HFFc6 (cell line): ENCODE results near the gene CEP68. TPM values are rescaled to one million over a fixed set of nuclear protein-coding genes. Genes with fewer than 3 reads are reported as not detected.
A peak's percentile ranks its signal among the peaks of the same experiment; 100 is the strongest.

ENCODE experiments used
- DNase-seq: peaks from one replicate; pipeline ENCODE4 v3.0.0-alpha.2; 2018
- H3K27ac Mint-ChIP-seq: 2 replicates; pipeline ENCODE4 v1.8.0; 2020; ENCODE audit warnings: mild to moderate bottlenecking, mixed read lengths
- H3K27me3 Mint-ChIP-seq: 2 replicates; pipeline ENCODE4 v1.8.0; 2021; ENCODE audit warnings: mild to moderate bottlenecking, moderate library complexity, mixed read lengths; ENCODE audit not compliant: insufficient read depth
- H3K36me3 Mint-ChIP-seq: 2 replicates; pipeline ENCODE4 v1.8.0; 2021; ENCODE audit warnings: low read depth, mixed read lengths
- H3K4me1 Mint-ChIP-seq: 2 replicates; pipeline ENCODE4 v1.8.0; 2020; ENCODE audit warnings: low read depth, mixed read lengths
- H3K4me3 Mint-ChIP-seq: 2 replicates; pipeline ENCODE4 v1.8.0; 2020; ENCODE audit warnings: mild to moderate bottlenecking, moderate library complexity, mixed read lengths
- H3K9me3 Mint-ChIP-seq: 2 replicates; pipeline ENCODE4 v1.8.0; 2020; ENCODE audit warnings: mild to moderate bottlenecking, mixed read lengths
- CTCF ChIP-seq: fragments of 200-600 bp; sonication (generic); IDR thresholded peaks from 2 replicates; pipeline ENCODE4 v1.5.0; 2021; ENCODE audit warnings: antibody characterized with exemption, mild to moderate bottlenecking
- total RNA-seq, 6 experiments: library from RNA; stranded (reverse); fragmentation: NEBNext Ultra II Directional; extraction: Animal tissue kit (Norgen Biotek cat#: 25700); gene quantifications; 2 replicates in 1 of 6; 3 replicates in 5 of 6; pipeline ENCODE4 v1.2.3, GENCODE V29; 2021

The CEP68 gene
- total RNA-seq, 6 experiments from 2014 or later: 5.7 to 9.7 (median 7.1) TPM

GRCh38 chr2:65040400-65041261, 15.6 kb upstream of the CEP68 start:
- Mint-ChIP-seq H3K4me3 (peak overlapping the region; percentile 84), H3K36me3 (peaks cover 12% of the 10 kb centered on the region; the same call in 1 of the 2 replicates), H3K4me1 (peaks cover 27% of the 10 kb centered on the region), H3K27ac (no peak overlapping the region), H3K9me3 (peaks cover 17% of the 10 kb centered on the region), H3K27me3 (peaks cover 3% of the 10 kb centered on the region; the same call in 1 of the 2 replicates)
- TF ChIP-seq CTCF: peak; percentile 96
- DNase-seq: peak; percentile 75

GRCh38 chr2:65043001-65043400, 13.2 kb upstream of the CEP68 start:
- Mint-ChIP-seq H3K9me3 (peaks cover 17% of the 10 kb centered on the region), H3K4me1 (peaks cover 32% of the 10 kb centered on the region), H3K27me3 (peaks cover 6% of the 10 kb centered on the region; the same call in 1 of the 2 replicates), H3K4me3 (no peak overlapping the region), H3K36me3 (peaks cover 14% of the 10 kb centered on the region; the same call in 1 of the 2 replicates), H3K27ac (no peak overlapping the region)
- no peak for TF ChIP-seq CTCF
- no peak for DNase-seq

- H3K36me3 Mint-ChIP-seq: peaks cover 22% of the 10 kb centered on the region; the same call in 1 of the 2 replicates
- peaks cover 32% of the 10 kb centered on the region for H3K4me1 Mint-ChIP-seq
- H3K27ac Mint-ChIP-seq: no peak overlapping the region
- no peak for DNase-seq
- peaks cover 23% of the 10 kb centered on the region for H3K9me3 Mint-ChIP-seq
- peaks cover 6% of the 10 kb centered on the region; the same call in 1 of the 2 replicates for H3K27me3 Mint-ChIP-seq
- no peak overlapping the region for H3K4me3 Mint-ChIP-seq
- no peak for TF ChIP-seq CTCF
These were observed 12.0 kb upstream of the CEP68 start for GRCh38 chr2:65044097-65044735.

GRCh38 chr2:65045651-65046050, 10.6 kb upstream of the CEP68 start:
- peak overlapping the region; percentile 62 for H3K4me3 Mint-ChIP-seq
- peaks cover 23% of the 10 kb centered on the region for H3K9me3 Mint-ChIP-seq
- H3K4me1 Mint-ChIP-seq: peaks cover 24% of the 10 kb centered on the region
- peaks cover 22% of the 10 kb centered on the region; the same call in 1 of the 2 replicates for H3K36me3 Mint-ChIP-seq
- DNase-seq: peak; percentile 36
- no peak for TF ChIP-seq CTCF
- no peak overlapping the region for H3K27ac Mint-ChIP-seq
- H3K27me3 Mint-ChIP-seq: peaks cover 6% of the 10 kb centered on the region; the same call in 1 of the 2 replicates

- H3K36me3 Mint-ChIP-seq: peaks cover 22% of the 10 kb centered on the region; the same call in 1 of the 2 replicates
- no peak overlapping the region for H3K27ac Mint-ChIP-seq
- H3K9me3 Mint-ChIP-seq: peaks cover 23% of the 10 kb centered on the region
- no peak for TF ChIP-seq CTCF
- peaks cover 6% of the 10 kb centered on the region for H3K27me3 Mint-ChIP-seq
- H3K4me3 Mint-ChIP-seq: no peak overlapping the region
- peaks cover 34% of the 10 kb centered on the region for H3K4me1 Mint-ChIP-seq
- no peak for DNase-seq
These were observed 9.4 kb upstream of the CEP68 start for GRCh38 chr2:65046633-65047407.
